Measurements from ENCODE around the gene METTL9. TPM values are rescaled to one million over a fixed set of nuclear protein-coding genes. Genes with fewer than 3 reads are reported as not detected.

Gene METTL9
- total and polyA plus RNA-seq, 9 of the 15 experiments (the other 6 are each of a cell fraction or from before 2014, with no cell fraction given), result 12.2 to 107 (median 79.1) TPM

DNA sequence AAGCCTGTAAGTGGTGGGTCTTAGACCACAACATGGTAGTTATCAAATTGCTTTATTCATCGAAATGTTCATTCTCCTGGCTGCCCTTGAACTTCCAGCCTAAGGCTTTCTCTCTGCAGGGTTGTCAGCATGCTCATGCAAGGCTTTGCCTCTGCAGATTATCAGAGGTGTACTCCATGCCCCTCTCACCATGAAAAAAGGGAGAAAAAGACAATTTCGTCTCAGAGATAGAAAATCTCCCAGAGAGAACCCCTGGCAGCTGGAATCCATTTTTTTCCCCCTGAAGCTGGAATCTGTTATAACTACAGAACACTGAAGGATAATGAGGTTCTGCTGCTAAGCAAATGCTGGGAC lies 33.9 kb upstream of the METTL9 start:
- ChIA-PET CTCF (ENCODE audit: low intra/inter-chr PET ratio) (no interaction called here), POLR2A (interaction anchor here (0.6 to 1.0 kb wide), 2 partner anchors 11 to 1140 kb away, joined by 3 read pairs; no protein-coding TSS in a partner anchor)
- Histone ChIP-seq H3K4me2 (ENCODE audit: insufficient read depth, low read length) (no peak overlapping the region), H3K9ac (ENCODE audit: insufficient read depth in 1 of 2, low read depth in 2 of 2, low read length in 2 of 2) (no peak overlapping the region), H2AFZ (ENCODE audit: low read depth, low read length) (no peak overlapping the region), H3K4me3 (no peak overlapping the region), H3K27ac (ENCODE audit: extremely low read depth, low read depth, low read length) (no peak overlapping the region), H3K4me1 (replicated peaks in 1 of 2; ENCODE audit: control insufficient read depth in 2 of 2, insufficient read depth in 2 of 2, low read length in 2 of 2) (no peaks in the 10 kb centered on the region), H3K36me3 (ENCODE audit: control insufficient read depth, insufficient read depth, low read length) (no peaks in the 10 kb centered on the region), H3K27me3 (ENCODE audit: control insufficient read depth in 2 of 2, insufficient read depth in 2 of 2, low read length in 2 of 2) (peaks cover 6 to 12% of the 10 kb centered on the region in 2 experiments; a peak in 4 of 5 replicates), H3K9me3 (replicated peaks; ENCODE audit: control insufficient read depth, insufficient read depth, low read depth, low read length) (no peaks in the 10 kb centered on the region), H3K79me2 (ENCODE audit: control insufficient read depth, insufficient read depth, low read length) (no peaks in the 10 kb centered on the region), H3K9me1 (ENCODE audit: control insufficient read depth, insufficient read depth, low read length) (peaks cover 4% of the 10 kb centered on the region), H4K20me1 (replicated peaks; ENCODE audit: control insufficient read depth, insufficient read depth, low read length) (no peaks in the 10 kb centered on the region; the same call in 1 of the 2 replicates)
- DNase-seq (ENCODE audit: extremely low read depth in 1 of 4, low spot score in 3 of 4) (no peak), FAIRE-seq (no peak), ATAC-seq (no peak)
- TF ChIP-seq ZNF408 (CRISPR knock-in tag; IDR thresholded peaks at IDR 0.05; ENCODE audit: low read depth), result peak; percentile 54; the same call in 1 of the 2 replicates
- no peak for TF ChIP-seq PHF21A (IDR thresholded peaks at IDR 0.05; ENCODE audit: borderline replicate concordance, low read depth)
- BruUV-seq (replicated peaks), result no TSS peak
- intact Hi-C loops (cut with micrococcal nuclease) (no loop called here), in situ Hi-C loops (cut with MboI) (loop anchor here (25.0 kb wide), 1 partner anchor 253 kb away; no protein-coding TSS in a partner anchor)
- WGBS (ENCODE audit: insufficient coverage, low coverage, missing lambda C conversion rate), result 10% methylated on average over 2 of the region's 2 CpGs

DNA sequence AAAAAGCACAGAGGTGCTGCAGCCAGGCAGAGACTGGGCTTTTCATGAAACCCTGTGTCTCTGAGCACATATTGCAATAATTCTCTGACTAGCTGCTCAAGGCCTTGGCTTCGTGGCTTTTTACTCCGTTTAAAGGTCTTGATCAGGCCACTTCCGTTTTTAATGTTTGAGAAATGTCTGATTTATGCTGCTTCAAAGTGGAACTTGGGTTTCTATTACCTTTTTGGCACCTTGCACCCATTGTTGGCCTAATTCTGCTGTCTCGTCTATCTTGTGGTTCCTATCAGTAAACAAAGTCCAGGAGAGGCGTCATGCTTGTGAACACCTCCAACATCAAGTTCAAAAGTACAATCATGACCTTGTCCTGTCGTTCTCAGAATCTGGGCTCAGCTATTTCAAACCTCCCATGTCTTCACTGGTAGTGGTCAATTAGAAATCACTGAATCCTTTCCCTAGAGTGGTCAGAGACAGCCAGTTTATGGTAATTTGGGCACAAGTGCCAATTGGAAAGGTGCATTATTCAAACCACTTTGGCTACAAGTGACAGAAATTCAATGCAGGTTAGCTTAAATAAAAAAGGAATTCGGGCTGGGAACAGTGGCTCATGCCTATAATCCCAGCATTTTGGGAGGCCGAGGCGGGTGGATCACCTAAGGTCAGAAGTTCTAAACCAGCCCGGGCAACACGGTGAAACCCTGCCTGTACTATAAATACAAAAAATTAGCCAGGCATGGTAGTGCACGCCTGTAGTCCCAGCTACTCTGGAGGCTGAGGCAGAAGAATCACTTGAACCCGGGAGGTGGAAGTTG lies 33.3 kb upstream of the METTL9 start:
- Histone ChIP-seq H3K27ac (ENCODE audit: extremely low read depth, low read depth, low read length) (no peak overlapping the region), H2AFZ (ENCODE audit: low read depth, low read length) (no peak overlapping the region), H3K4me2 (ENCODE audit: insufficient read depth, low read length) (no peak overlapping the region), H3K79me2 (ENCODE audit: control insufficient read depth, insufficient read depth, low read length) (no peaks in the 10 kb centered on the region), H3K9me3 (replicated peaks; ENCODE audit: control insufficient read depth, insufficient read depth, low read depth, low read length) (no peaks in the 10 kb centered on the region), H3K9me1 (ENCODE audit: control insufficient read depth, insufficient read depth, low read length) (peaks cover 4% of the 10 kb centered on the region), H3K4me1 (replicated peaks in 1 of 2; ENCODE audit: control insufficient read depth in 2 of 2, insufficient read depth in 2 of 2, low read length in 2 of 2) (no peaks in the 10 kb centered on the region), H3K27me3 (ENCODE audit: control insufficient read depth in 2 of 2, insufficient read depth in 2 of 2, low read length in 2 of 2) (peaks cover 6 to 15% of the 10 kb centered on the region in 2 experiments; a peak in 4 of 5 replicates), H3K36me3 (ENCODE audit: control insufficient read depth, insufficient read depth, low read length) (no peaks in the 10 kb centered on the region), H4K20me1 (replicated peaks; ENCODE audit: control insufficient read depth, insufficient read depth, low read length) (no peaks in the 10 kb centered on the region; the same call in 1 of the 2 replicates), H3K4me3 (no peak overlapping the region), H3K9ac (ENCODE audit: insufficient read depth in 1 of 2, low read depth in 2 of 2, low read length in 2 of 2) (no peak overlapping the region)
- in situ Hi-C loops (cut with MboI), result loop anchor here (25.0 kb wide), 1 partner anchor 254 kb away; no protein-coding TSS in a partner anchor
- DNase-seq (ENCODE audit: extremely low read depth in 1 of 4, low spot score in 3 of 4), result no peak
- POLR2A ChIA-PET, result interaction anchor here (0.6 to 1.0 kb wide), 3 partner anchors 11 to 1139 kb away, joined by 3 read pairs; no protein-coding TSS in a partner anchor
- 10% methylated on average over 13 of the region's 13 CpGs for WGBS (ENCODE audit: insufficient coverage, low coverage, missing lambda C conversion rate)
- CTCF ChIA-PET (ENCODE audit: low intra/inter-chr PET ratio), result interaction anchor here (0.6 to 0.7 kb wide), 2 partner anchors 16 to 250 kb away, joined by 3 read pairs; no protein-coding TSS in a partner anchor
- BruUV-seq (replicated peaks), result no TSS peak
- peak; percentile 19 for FAIRE-seq
- intact Hi-C loops (cut with micrococcal nuclease), result no loop called here
- no peak for ATAC-seq
- TF ChIP-seq SOX6 (IDR thresholded peaks at IDR 0.05), result peak; percentile 49; the same call in 1 of the 2 replicates
- TF ChIP-seq ZNF354B (CRISPR knock-in tag; IDR thresholded peaks at IDR 0.05), result 0 out of 2 replicates have a peak, but pooled peaks have one; percentile 6
- no peak for TF ChIP-seq E2F3 (CRISPR knock-in tag; IDR thresholded peaks at IDR 0.05)
- no peak for TF ChIP-seq MYBL2 (IDR thresholded peaks at IDR 0.05; ENCODE audit: low read depth)
- no peak for TF ChIP-seq MYBL2 (CRISPR knock-in tag; IDR thresholded peaks at IDR 0.05; ENCODE audit: borderline replicate concordance)
- TF ChIP-seq RCOR1 (IDR thresholded peaks at IDR 0.05; ENCODE audit: borderline replicate concordance in 1 of 2, low read depth in 2 of 2, low read length in 2 of 2), result no peak
- peak; percentile 88 for TF ChIP-seq SPI1 (IDR thresholded peaks at IDR 0.05; ENCODE audit: borderline replicate concordance, low read depth, low read length)
- TF ChIP-seq CEBPG (CRISPR knock-in tag; IDR thresholded peaks at IDR 0.05), result no peak
- TF ChIP-seq CEBPG (tag; conservative IDR thresholded peaks at IDR 0.05 in 1 of 2, IDR thresholded peaks at IDR 0.05 in 1 of 2), result 0 out of 4 replicates have a peak, but pooled peaks of 1 of the 2 experiments have one; percentile 13
- TF ChIP-seq, protein P1, sequence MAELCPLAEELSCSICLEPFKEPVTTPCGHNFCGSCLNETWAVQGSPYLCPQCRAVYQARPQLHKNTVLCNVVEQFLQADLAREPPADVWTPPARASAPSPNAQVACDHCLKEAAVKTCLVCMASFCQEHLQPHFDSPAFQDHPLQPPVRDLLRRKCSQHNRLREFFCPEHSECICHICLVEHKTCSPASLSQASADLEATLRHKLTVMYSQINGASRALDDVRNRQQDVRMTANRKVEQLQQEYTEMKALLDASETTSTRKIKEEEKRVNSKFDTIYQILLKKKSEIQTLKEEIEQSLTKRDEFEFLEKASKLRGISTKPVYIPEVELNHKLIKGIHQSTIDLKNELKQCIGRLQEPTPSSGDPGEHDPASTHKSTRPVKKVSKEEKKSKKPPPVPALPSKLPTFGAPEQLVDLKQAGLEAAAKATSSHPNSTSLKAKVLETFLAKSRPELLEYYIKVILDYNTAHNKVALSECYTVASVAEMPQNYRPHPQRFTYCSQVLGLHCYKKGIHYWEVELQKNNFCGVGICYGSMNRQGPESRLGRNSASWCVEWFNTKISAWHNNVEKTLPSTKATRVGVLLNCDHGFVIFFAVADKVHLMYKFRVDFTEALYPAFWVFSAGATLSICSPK (IDR thresholded peaks at IDR 0.05; ENCODE audit: borderline replicate concordance), result no peak
- 0 out of 2 replicates have a peak, but pooled peaks have one; percentile 1 for TF ChIP-seq ZNF408 (CRISPR knock-in tag; IDR thresholded peaks at IDR 0.05; ENCODE audit: low read depth)

Data from K562 (cell line).